K562 (cell line): Measurements from ENCODE around the gene TMEM129. TPM values are rescaled to one million over a fixed set of nuclear protein-coding genes. Genes with fewer than 3 reads are reported as not detected.
A peak's percentile ranks its signal among the peaks of the same experiment; 100 is the strongest.

Experiments used
- C11orf30 ChIP-seq: fragments of 450-650 bp; IDR thresholded peaks from 2 replicates; pipeline ENCODE4 v1.6.1; 2016; ENCODE audit warnings: low read depth, mild to moderate bottlenecking
- DLX4 ChIP-seq: fragments of 250-450 bp; sonication (Bioruptor Pico); IDR thresholded peaks from 2 replicates; pipeline ENCODE4 v1.6.1; 2021; ENCODE audit warnings: mild to moderate bottlenecking
- E2F1 ChIP-seq: sonication (generic); formaldehyde crosslinking; IDR thresholded peaks from 2 replicates; pipeline ENCODE4 v1.8.1; 2023; ENCODE audit warnings: mild to moderate bottlenecking, missing genetic modification reagents, moderate library complexity
- E2F3 ChIP-seq: fragments of 250-450 bp; sonication (Bioruptor Pico); IDR thresholded peaks from 2 replicates; pipeline ENCODE4 v1.4.0; 2020; ENCODE audit warnings: mild to moderate bottlenecking
- HDAC3 ChIP-seq: fragments of 450-650 bp; IDR thresholded peaks from 2 replicates; pipeline ENCODE4 v1.6.1; 2018; ENCODE audit warnings: borderline replicate concordance, mild to moderate bottlenecking, moderate library complexity; ENCODE audit not compliant: partially characterized antibody
- HMG20A ChIP-seq: fragments of 450-650 bp; formaldehyde crosslinking; conservative IDR thresholded peaks from 2 replicates; pipeline ENCODE4 v1.4.0; 2020; ENCODE audit warnings: mild to moderate bottlenecking, mixed read lengths
- HMG20B ChIP-seq: fragments of 250-450 bp; sonication (Bioruptor Pico); IDR thresholded peaks from 2 replicates; pipeline ENCODE4 v1.5.0; 2021; ENCODE audit warnings: mild to moderate bottlenecking
- HNRNPUL1 ChIP-seq: fragments of 200-400 bp; formaldehyde crosslinking; IDR thresholded peaks from 2 replicates; pipeline ENCODE4 v1.6.1; 2017; ENCODE audit warnings: low read length
- JUNB ChIP-seq: fragments of 450-650 bp; formaldehyde crosslinking; conservative IDR thresholded peaks from 2 replicates; pipeline ENCODE4 v1.4.0; 2020; ENCODE audit warnings: mild to moderate bottlenecking
- MCM7 ChIP-seq, 2 experiments: fragments of 450-650 bp; IDR thresholded peaks; 2 replicates each; pipeline ENCODE4 v1.6.1; 2016 to 2018
- MEIS2 ChIP-seq: fragments of 450-650 bp; IDR thresholded peaks from 2 replicates; pipeline ENCODE4 v1.6.1; 2014; ENCODE audit warnings: mild to moderate bottlenecking; ENCODE audit not compliant: partially characterized antibody
- MIER1 ChIP-seq: fragments of 450-650 bp; IDR thresholded peaks from 2 replicates; pipeline ENCODE4 v1.6.1; 2016; ENCODE audit warnings: antibody characterized with exemption, mild to moderate bottlenecking, low read depth
- NR2C1 ChIP-seq, 2 experiments: fragments of 450-650 bp; IDR thresholded peaks; 2 replicates each; pipeline ENCODE4 v1.6.1; 2017; ENCODE audit warnings: mild to moderate bottlenecking in 2 of 2, antibody characterized with exemption in 1 of 2, inconsistent platforms in 1 of 2, missing compliant biosample characterization in 1 of 2, missing genetic modification characterization in 1 of 2
- PYGO2 ChIP-seq: fragments of 450-650 bp; IDR thresholded peaks from 2 replicates; pipeline ENCODE4 v1.6.1; 2016; ENCODE audit warnings: mild to moderate bottlenecking, missing genetic modification characterization, moderate library complexity, missing compliant biosample characterization
- TAF1 ChIP-seq: IDR thresholded peaks from 2 replicates; pipeline ENCODE4 v1.6.1; 2011; ENCODE audit warnings: mild to moderate bottlenecking, low read length, moderate library complexity; ENCODE audit not compliant: insufficient read depth, control insufficient read depth, severe bottlenecking; ENCODE audit errors: extremely low read depth
- TEAD4 ChIP-seq, 2 experiments: sonication (generic) in 1 of 2; formaldehyde crosslinking in 1 of 2; IDR thresholded peaks; 2 replicates each; pipeline versions ENCODE4 v1.6.1 to v1.8.0; 2012 to 2022; ENCODE audit warnings: borderline replicate concordance in 1 of 2, inconsistent platforms in 1 of 2, low read length in 1 of 2, mild to moderate bottlenecking in 1 of 2, missing genetic modification reagents in 1 of 2
- ZNF609 ChIP-seq: sonication (generic); formaldehyde crosslinking; IDR thresholded peaks from 2 replicates; pipeline ENCODE4 v1.8.1; 2023; ENCODE audit warnings: missing genetic modification reagents, mild to moderate bottlenecking, borderline replicate concordance
- ZNF77 ChIP-seq: fragments of 250-450 bp; sonication (Bioruptor Pico); IDR thresholded peaks from 2 replicates; pipeline ENCODE4 v1.5.0; 2020
- polyA plus RNA-seq, 8 experiments: library from polyadenylated mRNA; depleted of rRNA in 4 of 8; stranded (reverse) in 5 of 8; unstranded in 3 of 8; fragments of >200 nt; fragmentation: Nextera tagmentation in 2 of 8; fragmentation: Illumina TruSeq in 1 of 8; extraction: Ambion mirVana in 2 of 8; extraction: Trizol in 1 of 8; gene quantifications; 2 replicates each; pipeline versions ENCODE4 v1.2.1 to v1.2.3, GENCODE V29; 2011 to 2014; ENCODE audit warnings: inconsistent platforms in 1 of 8, missing spikeins in 1 of 8
- total RNA-seq, 7 experiments: library from RNA; depleted of rRNA in 6 of 7; stranded (reverse); fragments of >200 nt in 6 of 7; fragmentation: Illumina TruSeq in 2 of 7; extraction: Trizol in 2 of 7; gene quantifications; 2 replicates each; pipeline versions ENCODE4 v1.2.1 to v1.2.3, GENCODE V29; 2011 to 2021; ENCODE audit warnings: low replicate concordance in 1 of 7
- TF ChIP-seq, protein P1 (sequence below): fragments of 450-650 bp; IDR thresholded peaks from 2 replicates; pipeline ENCODE4 v1.6.1; 2018; ENCODE audit warnings: mild to moderate bottlenecking, low read depth; ENCODE audit not compliant: partially characterized antibody

TMEM129 gene
- total and polyA plus RNA-seq, 9 of the 15 experiments (the other 6 are each of a cell fraction or from before 2014, with no cell fraction given) = 0.34 to 47.2 (median 18.8) TPM

DNA sequence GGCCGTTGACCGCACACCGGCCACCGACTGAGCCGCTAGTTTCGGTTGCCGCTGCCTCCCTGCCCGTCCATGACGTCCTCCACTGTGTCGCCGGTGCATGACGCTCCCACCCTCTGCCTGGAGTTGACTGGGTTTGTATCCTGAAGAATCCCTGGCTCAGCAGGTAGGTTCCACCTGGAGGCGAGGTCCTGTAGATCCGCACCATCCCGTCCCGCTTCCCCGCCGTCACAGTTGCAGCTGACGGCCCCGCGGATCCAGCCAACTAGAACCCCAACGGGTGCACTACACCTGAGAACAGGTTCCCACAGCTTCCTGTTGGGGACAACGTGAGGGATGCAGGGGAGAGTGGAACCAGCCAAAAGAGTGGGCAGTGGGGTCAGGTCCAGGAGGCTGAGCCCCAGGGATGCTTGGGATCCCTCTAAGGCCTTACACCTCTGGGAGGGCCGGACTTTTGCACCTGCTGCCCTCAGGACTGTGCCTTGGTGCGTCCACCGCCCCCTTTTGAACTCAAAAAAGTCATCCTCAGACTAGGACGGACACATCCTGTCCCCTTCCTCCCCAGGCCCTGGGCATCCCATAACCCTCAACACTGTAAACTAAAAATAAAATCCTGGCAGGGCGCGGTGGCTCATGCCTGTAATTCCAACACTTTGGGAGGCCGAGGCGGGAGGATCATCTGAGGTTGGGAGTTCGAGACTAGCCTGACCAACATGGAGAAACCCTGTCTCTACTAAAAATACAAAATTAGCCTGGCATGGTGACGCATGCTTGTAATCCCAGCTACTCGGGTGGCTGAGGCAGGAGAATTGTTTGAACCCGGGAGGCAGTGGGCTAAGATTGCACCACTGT is 7.9 kb downstream of the TMEM129 start (continued):
- TF ChIP-seq NR2C1 (IDR thresholded peaks at IDR 0.05) (no peak), NR2C1 (tag; IDR thresholded peaks at IDR 0.05) (0 out of 2 replicates have a peak, but pooled peaks have one; percentile 1), TAF1 (peak; percentile 15), PYGO2 (tag) (no peak), C11orf30 (peak; percentile 79), JUNB (CRISPR knock-in tag) (no peak), E2F1 (CRISPR knock-in tag) (no peak), MCM7 (IDR thresholded peaks at IDR 0.05) (no peak), HMG20B (no peak), HNRNPUL1 (no peak), E2F3 (CRISPR knock-in tag) (no peak), HDAC3 (no peak), DLX4 (no peak), MIER1 (no peak), ZNF609 (CRISPR knock-in tag) (no peak), HMG20A (CRISPR knock-in tag) (no peak), ZNF77 (CRISPR knock-in tag) (no peak), MEIS2 (no peak), TEAD4 (IDR thresholded peaks at IDR 0.05; ENCODE audit: low read length) (no peak), TEAD4 (CRISPR knock-in tag; IDR thresholded peaks at IDR 0.05; ENCODE audit: borderline replicate concordance) (no peak)
- TF ChIP-seq, protein P1, sequence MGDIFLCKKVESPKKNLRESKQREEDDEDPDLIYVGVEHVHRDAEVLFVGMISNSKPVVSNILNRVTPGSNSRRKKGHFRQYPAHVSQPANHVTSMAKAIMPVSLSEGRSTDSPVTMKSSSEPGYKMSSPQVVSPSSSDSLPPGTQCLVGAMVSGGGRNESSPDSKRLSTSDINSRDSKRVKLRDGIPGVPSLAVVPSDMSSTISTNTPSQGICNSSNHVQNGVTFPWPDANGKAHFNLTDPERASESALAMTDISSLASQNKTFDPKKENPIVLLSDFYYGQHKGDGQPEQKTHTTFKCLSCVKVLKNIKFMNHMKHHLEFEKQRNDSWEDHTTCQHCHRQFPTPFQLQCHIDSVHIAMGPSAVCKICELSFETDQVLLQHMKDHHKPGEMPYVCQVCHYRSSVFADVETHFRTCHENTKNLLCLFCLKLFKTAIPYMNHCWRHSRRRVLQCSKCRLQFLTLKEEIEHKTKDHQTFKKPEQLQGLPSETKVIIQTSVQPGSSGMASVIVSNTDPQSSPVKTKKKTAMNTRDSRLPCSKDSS = no peak
